ENCODE data around the gene UXS1.

Gene UXS1

DNA sequence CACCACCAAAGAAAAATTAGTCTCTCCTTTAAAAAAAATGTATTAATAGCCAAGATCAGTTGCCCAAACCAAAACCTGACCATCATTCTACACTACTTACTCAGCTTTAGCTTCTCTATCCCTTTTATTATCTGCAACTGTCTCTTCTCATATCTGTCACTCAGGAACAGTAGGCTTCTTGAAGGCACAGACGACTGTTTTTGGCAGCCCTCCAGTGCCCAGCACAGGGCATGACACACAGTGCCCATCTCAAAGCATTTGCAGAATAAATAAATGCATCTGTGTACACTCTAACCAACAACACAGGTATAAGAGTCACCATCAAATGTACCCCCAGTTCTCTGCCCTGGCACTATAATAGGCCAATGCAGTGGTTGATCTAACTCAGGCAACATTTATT lies 117.2 kb downstream of the UXS1 start:
- TF ChIP-seq, protein P1, sequence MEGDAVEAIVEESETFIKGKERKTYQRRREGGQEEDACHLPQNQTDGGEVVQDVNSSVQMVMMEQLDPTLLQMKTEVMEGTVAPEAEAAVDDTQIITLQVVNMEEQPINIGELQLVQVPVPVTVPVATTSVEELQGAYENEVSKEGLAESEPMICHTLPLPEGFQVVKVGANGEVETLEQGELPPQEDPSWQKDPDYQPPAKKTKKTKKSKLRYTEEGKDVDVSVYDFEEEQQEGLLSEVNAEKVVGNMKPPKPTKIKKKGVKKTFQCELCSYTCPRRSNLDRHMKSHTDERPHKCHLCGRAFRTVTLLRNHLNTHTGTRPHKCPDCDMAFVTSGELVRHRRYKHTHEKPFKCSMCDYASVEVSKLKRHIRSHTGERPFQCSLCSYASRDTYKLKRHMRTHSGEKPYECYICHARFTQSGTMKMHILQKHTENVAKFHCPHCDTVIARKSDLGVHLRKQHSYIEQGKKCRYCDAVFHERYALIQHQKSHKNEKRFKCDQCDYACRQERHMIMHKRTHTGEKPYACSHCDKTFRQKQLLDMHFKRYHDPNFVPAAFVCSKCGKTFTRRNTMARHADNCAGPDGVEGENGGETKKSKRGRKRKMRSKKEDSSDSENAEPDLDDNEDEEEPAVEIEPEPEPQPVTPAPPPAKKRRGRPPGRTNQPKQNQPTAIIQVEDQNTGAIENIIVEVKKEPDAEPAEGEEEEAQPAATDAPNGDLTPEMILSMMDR (IDR thresholded peaks at IDR 0.05) = no peak
- Histone ChIP-seq H3K4me3 (no peak overlapping the region), H3K27ac (no peak overlapping the region)
- DNase-seq (ENCODE audit: low spot score) = no peak

DNA sequence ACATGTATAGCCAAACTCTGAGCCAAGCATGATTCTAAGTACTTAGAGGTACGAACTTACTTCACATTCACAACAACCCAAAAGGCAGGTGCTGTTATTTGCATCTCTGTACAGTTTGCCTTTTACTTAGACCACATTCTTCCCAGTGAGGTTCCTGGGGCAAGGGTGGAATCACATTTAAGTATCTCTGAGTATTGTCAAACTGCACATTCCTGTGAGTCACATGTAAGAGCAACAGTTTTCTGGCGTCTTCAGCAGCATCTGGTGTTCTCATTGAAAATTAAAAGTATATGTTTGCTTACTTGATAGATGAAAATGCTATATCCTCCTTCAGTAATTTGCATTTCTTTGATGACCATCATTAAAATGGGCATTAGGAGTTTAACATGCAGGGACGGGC lies 119.1 kb downstream of the UXS1 start:
- Histone ChIP-seq H3K4me3 (no peak overlapping the region), H3K27ac (no peak overlapping the region)
- no peak for DNase-seq (ENCODE audit: low spot score)
- TF ChIP-seq, protein P1 (IDR thresholded peaks at IDR 0.05) = no peak

DNA sequence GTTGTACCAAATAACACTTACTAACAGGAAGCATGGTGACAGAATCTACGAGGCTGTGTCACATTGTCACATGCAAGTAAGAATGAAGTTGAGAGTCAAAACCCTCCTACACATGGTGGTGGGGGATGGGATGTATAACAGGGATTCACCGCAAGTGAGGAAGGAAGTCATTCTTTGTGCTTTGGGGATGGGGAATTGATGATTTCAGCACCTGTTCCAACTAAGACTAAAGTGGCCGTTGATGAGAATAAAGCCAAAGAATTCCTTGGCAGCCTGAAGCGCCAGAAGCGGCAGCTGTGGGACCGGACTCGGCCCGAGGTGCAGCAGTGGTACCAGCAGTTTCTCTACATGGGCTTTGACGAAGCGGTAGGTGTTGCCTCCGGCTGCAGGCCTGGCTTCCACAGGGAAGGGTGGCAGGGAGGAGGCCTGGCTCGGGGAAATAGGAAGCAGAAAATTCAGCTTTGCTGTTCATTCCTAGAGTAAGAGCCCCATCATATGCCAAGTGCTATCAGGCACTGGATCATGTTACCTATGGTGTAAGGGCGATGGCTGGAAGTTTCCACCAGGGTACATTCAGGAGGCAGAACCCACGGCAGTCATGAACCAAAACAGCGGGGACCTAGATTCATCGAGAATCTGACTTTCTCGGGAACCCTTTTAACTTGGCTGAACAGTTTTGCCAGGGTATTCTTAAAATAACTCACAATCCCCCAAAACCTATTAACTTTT lies 120.3 kb downstream of the UXS1 start:
- TF ChIP-seq, protein P1 (IDR thresholded peaks at IDR 0.05) = no peak
- no peak for DNase-seq (ENCODE audit: low spot score)
- Histone ChIP-seq H3K4me3 (no peak overlapping the region), H3K27ac (no peak overlapping the region)

DNA sequence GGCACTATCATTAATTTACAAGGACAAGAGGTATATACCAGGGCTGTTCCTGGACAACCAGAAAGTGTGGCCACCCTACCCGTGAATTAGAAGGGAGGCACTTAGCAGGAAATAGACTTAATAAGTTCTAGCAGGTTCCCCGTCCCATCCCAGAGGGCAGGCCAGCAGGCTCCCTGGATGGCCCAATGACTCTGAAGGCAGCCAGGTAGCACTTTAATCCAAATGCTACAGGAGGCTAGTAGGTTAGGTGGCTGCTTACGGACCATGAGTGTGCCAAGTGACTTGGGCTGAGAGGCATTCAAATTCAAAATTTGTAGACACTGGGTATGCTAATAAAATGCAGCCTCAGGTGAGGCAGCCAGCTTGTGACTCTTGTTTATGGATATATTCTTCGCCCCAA lies 123.9 kb downstream of the UXS1 start:
- TF ChIP-seq, protein P1 (IDR thresholded peaks at IDR 0.05) = no peak
- Histone ChIP-seq H3K4me3 (no peak overlapping the region), H3K27ac (no peak overlapping the region)
- DNase-seq (ENCODE audit: low spot score) = no peak

DNA sequence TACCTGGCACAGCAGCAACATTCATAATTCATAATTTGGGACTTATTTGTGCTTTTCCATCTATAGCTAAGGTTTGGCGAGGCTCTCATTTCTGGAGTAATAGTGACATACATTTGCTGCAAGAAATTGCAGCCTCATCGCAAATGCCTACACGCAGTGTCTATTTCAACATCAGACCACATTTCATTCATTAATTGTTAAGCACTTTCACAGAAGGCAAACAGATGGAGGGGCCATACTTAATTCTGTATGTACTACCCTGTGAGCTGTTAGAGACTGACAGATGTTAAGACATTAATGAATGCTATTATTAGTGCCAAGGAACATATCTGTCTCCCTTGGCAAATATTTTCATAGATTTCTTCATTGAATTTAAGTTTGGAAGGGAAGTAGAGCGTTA lies 125.7 kb downstream of the UXS1 start:
- Histone ChIP-seq H3K4me3 (no peak overlapping the region), H3K27ac (no peak overlapping the region)
- TF ChIP-seq, protein P1 (IDR thresholded peaks at IDR 0.05) = no peak
- DNase-seq (ENCODE audit: low spot score) = no peak

DNA sequence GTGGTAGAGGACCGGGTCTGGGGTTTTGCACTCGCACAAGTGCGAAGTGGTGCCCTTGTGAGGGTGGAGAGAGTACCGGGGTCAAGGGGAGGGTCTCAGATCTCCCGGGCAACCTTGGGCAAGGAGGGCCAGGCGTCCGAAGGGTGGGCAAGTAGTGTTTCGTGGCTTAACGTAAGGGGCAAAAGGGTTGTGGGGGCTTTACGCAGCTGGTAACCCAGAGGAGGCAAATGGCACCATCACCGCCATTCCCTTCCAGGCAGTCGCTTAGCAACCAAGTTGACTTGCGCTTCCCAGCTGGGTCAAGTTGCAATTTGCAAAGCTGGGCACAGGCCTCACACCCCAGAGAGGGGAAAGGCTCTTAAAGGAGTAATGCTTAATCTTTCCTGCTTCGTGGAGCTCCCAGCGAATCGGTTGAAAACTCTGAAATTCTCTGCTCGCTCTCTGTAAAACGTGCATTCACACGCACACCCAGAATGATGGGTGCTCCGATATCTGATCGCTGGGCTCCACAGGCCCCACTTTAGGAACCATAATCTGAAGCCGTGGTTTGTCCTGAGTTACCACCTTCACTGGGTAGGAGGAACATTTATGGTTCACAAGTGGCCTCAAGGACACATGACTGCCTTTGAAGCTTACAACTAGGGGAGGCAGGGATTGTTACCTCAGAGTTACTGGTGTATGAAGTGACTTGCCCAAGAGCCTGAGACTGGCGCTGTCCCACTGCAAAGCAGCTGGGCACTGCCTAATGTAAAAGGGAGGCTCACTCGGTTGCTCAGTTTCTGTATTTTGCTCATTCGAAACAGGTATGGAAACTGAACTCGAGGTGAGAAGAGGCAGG lies 127.9 kb downstream of the UXS1 start:
- TF ChIP-seq, protein P1 (IDR thresholded peaks at IDR 0.05) = no peak
- DNase-seq (ENCODE audit: low spot score) = no peak
- peak overlapping the region; percentile 42 to 47 for H3K27ac ChIP-seq
- peak overlapping the region; percentile 93 for H3K4me3 ChIP-seq

All from coronary artery (tissue), 2 donors.